Retinal pigment epithelial cell (primary cell): ENCODE measurements around the gene BTBD16.
A peak's percentile ranks its signal among the peaks of the same experiment; 100 is the strongest.

Source experiments
- DNase-seq: peaks from one replicate; pipeline ENCODE4 v3.0.0-alpha.2; 2010; ENCODE audit warnings: low read depth
- H3K4me3 ChIP-seq: 2 replicates; pipeline ENCODE4 v1.5.1; 2011; ENCODE audit warnings: mild to moderate bottlenecking, low read length, control low read depth, moderate library complexity
- TF ChIP-seq, protein P1 (sequence below): conservative IDR thresholded peaks from 2 replicates; pipeline ENCODE4 v1.5.1; 2011; ENCODE audit warnings: low read depth, low read length, control low read depth, inconsistent platforms

The BTBD16 gene

DNA sequence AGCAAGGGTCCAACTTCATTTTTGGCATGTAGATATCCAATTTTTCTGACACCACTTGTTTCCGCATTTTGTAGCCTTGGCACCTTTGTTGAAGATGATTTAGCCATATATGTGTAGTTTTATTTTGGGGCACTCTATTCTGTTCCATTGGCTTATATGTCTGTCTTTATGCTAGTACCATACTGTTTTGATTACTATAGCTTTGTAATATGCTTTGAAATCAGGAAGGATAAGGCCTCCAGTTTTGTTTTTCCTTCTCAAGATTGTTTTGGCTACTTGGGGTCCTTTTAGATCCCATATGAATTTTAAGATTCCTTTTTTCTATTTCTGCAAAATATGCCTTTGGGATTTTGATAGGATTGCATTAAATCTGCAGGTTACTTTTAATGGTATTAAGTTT is 9.5 kb upstream of the BTBD16 start:
- DNase-seq = no peak
- H3K4me3 ChIP-seq = no peak overlapping the region
- TF ChIP-seq, protein P1, sequence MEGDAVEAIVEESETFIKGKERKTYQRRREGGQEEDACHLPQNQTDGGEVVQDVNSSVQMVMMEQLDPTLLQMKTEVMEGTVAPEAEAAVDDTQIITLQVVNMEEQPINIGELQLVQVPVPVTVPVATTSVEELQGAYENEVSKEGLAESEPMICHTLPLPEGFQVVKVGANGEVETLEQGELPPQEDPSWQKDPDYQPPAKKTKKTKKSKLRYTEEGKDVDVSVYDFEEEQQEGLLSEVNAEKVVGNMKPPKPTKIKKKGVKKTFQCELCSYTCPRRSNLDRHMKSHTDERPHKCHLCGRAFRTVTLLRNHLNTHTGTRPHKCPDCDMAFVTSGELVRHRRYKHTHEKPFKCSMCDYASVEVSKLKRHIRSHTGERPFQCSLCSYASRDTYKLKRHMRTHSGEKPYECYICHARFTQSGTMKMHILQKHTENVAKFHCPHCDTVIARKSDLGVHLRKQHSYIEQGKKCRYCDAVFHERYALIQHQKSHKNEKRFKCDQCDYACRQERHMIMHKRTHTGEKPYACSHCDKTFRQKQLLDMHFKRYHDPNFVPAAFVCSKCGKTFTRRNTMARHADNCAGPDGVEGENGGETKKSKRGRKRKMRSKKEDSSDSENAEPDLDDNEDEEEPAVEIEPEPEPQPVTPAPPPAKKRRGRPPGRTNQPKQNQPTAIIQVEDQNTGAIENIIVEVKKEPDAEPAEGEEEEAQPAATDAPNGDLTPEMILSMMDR = no peak

DNA sequence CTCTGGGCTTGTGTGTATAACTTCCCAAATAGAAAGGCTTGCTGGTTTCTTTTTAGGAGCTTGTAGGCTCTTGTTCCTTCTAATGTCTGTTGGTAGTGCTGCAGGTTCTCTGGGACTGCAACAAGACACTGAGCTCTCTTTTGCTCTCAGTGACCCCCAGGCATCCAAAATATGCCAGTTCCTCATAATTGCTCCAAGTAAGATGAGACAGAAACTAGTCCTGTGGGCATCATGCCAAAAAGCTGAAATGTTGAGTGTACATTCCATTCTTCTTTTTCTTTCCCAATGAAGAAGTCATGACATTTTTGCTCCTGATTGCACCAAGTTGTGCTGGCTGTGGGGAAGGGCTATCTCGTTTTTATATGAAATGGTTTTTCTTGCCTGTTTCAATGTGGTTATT is 7.1 kb upstream of the BTBD16 start:
- peak; percentile 32 for DNase-seq
- TF ChIP-seq, protein P1 = no peak
- no peak overlapping the region for H3K4me3 ChIP-seq

- DNase-seq = no peak
- H3K4me3 ChIP-seq = no peak overlapping the region
Observed at GRCh38 chr10:122264436-122264835, 6.7 kb upstream of the BTBD16 start.

GRCh38 chr10:122264931-122265330 is 6.2 kb upstream of the BTBD16 start:
- TF ChIP-seq, protein P1 = no peak
- DNase-seq = no peak
- no peak overlapping the region for H3K4me3 ChIP-seq

More at GRCh38 chr10:122264436-122264835, 6.7 kb upstream of the BTBD16 start:
- TF ChIP-seq, protein P1 = no peak

- no peak overlapping the region for H3K4me3 ChIP-seq
- TF ChIP-seq, protein P1 = no peak
- DNase-seq = no peak
Observed at GRCh38 chr10:122265896-122266295, 5.2 kb upstream of the BTBD16 start.

GRCh38 chr10:122267849-122268737 is 3.0 kb upstream of the BTBD16 start:
- no peak overlapping the region for H3K4me3 ChIP-seq
- no peak for DNase-seq
- TF ChIP-seq, protein P1 = peak; percentile 99
